Hematopoietic multipotent progenitor cell treated with erythropoietin and hydrocortisone succinate and interleukin-3 and kit ligand, for 8 days (in vitro differentiated cells): ENCODE measurements around the gene SH2D4B.

Experiments
- DNase-seq: peaks from one replicate; pipeline ENCODE4 v3.0.0-alpha.2; 2015

SH2D4B gene

DNA sequence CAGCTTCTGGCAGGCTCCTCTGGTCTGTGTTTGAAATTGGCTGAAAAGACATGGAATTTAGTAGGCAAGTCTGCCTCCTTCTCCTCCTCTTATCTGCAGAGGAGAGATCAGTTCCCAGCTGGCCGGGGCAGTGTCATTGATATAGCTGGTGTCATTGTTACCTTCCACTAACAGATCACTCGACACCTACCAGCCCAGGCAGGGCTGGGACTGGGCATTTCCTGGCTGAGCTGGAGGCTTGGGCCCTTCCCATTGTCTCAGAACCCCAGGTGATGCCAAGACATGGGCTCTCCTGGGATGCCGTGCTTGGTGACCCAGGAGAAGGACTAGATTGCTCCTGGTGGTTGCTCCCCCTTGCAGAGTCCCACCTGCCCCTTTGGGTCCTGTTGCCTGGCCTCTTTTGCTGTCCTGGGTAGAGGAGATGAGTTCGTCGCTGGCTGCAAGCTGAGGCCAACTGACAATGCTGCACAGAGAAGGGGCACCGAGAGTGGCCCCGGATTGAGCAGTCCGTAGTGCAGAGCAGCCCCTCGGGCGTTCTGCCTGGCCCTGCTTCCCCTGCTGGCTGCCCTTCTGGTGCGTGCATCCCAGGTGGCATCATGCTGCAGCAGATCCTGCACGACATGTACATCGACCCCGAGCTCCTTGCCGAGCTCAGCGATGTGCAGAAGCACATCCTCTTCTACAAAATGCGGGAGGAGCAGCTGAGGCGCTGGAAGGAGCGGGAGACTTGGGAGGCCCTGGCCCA, at the start of gene SH2D4B:
SH2D4B (plus strand) TSS at position 167 of the 745 bp plus-strand sequence; CDS start at position 597, 430 bp downstream.
- no peak for DNase-seq

DNA sequence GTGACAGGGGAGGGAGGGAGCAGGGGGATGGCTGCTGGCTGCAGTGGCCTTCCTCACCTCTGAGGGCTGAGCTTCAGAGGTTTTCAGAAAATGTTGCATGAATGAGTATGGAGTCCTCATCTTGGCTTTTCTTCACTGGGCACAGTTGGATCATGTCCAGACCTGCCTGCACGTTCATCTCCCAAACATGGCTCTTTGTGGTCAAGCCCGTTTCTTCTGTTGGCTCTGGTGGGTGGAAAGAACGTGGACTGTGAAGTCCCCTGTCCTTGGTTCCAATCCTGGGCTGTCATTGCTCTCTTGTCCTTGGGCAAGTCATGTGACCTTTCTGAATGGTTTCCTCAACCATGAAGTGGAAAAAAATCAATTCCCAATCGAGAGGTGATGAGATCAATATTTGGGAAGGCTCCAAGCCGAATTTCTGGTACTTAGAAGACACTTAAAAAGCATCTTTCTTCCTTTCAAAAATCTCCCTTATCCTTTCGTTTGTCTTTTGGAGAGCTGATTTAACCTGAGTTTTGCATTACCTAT, 49.1 kb upstream of the SH2D4B start:
- peak; percentile 72 for DNase-seq

DNA sequence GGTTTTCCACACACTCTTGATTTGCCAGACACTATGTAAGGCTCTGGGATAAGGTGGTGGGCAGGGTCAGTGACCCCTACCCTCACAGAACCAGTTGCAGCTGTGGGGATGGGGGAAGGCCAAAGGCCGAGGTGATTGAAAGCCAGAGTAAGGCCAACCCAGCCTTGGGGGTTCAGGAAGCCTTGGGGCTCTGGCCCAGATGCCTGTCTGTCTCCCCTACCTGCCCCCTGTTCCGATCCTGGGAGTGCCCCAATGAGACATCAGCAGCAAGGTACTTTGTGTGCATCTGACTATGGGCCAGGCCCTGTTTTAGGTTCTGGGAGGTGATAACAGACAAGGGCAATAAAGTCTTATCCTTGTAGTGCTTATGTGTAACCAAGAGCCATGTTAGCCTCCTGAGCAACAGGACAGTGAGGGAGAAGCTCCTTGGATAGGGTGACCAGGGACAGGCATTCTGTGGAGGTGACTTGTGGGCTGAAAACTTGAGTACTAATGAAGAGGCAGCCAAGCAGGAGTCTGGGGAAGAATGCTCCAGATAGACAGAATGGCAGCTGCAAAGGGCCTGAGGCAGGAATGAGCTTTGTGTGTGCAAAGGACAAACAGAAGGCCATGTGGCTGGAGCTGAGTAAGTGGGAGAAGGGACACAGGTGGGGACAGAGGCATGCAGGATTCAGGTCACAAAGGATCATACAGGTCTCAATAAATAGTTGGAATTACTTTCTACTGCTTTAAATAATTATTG, 48.2 kb upstream of the SH2D4B start:
- no peak for DNase-seq

DNA sequence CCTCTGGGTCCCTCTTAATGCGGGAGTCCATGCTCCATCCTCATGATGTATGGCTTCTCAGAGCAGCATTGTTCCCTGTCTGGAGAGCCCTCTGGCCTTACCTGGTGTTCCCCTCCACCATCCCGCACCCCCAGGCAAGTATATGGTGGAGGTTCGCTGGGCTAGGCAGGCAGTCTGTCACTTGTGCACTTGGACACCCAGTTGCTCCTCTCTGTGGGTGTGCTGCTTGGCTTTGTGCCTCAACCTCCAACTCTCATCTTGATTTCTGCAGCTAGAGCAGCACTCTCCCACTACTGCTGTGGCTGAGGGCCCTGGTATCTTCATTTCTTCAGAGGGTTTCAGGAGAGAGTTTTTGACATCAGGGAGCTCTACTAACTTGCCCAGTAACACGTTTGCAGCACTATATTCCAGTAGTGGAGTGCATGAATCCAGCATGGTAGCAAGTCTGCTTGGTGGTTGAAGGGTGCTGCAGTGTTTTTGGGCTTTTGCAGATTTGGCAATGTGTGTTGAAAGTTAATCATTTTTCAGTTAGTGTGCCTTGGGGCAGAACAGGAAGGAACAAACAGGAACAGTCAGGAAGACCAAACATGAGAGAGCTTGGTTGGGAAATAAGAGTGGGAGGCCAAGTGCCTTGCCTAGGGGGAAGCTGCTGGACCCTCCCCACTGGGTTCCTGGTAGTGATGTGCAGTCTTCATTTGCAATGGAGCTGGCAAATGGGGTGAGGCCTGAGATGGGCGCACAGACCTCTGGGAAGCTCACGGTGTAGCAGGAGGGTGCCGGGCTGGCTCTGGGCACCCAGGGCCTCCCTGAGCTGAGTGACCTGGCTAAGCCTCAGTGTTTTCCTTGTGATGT, 46.2 kb upstream of the SH2D4B start:
- DNase-seq: peak; percentile 34

DNA sequence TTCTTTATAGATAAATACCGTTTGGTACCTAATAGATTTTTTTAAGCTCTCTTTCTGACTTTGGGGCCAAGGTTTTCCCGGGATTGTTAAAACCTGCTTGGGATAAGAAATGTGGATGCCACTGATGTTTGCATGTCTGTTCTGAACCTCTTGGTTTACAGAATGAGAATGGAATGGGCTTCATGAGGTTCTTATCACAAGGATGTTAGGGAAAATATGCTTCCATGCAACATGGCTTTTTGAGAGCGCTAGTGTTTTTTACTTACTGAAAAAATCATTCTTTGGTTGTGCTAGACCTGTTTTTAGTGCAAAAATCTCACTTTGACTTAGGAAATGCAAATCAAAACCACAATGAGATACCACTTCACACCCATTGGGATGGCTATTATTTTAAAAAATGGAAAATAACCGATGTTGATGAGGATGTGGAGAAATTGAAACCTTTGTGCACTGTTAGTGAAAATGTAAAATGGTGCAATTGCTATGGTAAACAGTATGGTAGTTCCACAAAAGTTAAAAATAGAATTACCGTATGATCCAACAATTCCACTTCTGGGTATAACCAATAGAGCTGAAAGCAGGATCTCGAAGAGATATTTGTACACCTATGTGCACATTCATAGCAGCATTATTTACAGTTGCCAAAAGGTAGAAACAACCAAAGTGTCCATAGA, 44.7 kb upstream of the SH2D4B start:
- no peak for DNase-seq

DNA sequence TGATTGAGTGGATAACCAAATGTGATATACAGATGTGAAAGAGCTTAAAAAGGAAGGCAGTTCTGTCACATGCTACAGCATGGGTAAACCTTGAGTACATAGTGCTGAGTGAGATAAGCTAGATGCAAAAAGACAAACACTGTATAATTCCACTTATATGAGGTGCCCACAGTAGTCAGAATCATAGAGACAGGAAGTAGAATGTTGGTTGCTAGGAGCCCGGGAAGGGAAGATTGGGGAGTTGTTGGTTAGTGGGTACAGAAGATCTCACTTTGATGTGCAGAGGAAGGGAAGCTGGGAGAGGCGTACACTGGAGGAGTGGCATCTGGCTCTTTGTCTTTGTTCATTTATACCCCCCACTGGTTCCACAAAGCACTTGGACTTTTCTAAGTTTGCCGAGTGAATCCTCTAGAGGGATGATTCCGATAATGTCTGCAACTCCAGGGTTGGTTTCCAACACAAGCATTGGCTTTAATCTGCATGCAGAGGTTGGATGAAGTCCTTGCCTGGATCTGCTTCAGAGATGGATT, 44.1 kb upstream of the SH2D4B start:
- DNase-seq: peak; percentile 72

DNA sequence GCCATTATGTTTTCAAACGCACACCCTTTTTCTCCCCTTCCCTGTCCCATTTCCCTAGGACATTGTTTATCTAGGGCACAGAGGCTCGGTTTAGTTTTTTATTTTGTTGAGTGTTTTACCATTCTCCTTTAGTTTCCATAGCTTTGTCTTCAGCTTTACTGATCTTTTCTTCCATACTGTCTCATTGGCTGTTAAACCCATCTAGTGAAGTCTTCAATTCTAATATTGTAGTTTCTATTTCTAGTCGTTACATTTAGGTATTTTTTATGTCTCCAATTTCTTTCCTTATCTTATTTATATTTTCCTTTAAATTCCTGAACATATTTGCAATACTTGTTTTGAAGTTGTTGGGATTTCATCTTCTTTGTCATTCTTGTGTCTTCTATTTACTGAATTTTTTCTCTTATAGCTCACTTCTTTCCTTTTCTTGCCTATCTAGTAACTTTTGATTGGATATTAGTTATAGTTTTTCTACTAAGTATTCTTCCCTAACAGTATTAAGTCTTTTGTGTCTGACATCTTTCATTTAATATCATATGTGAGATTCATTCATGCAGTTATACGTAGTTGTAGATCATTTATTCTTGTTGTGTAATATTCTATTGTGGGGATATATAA, 41.0 kb upstream of the SH2D4B start:
- DNase-seq: no peak

DNA sequence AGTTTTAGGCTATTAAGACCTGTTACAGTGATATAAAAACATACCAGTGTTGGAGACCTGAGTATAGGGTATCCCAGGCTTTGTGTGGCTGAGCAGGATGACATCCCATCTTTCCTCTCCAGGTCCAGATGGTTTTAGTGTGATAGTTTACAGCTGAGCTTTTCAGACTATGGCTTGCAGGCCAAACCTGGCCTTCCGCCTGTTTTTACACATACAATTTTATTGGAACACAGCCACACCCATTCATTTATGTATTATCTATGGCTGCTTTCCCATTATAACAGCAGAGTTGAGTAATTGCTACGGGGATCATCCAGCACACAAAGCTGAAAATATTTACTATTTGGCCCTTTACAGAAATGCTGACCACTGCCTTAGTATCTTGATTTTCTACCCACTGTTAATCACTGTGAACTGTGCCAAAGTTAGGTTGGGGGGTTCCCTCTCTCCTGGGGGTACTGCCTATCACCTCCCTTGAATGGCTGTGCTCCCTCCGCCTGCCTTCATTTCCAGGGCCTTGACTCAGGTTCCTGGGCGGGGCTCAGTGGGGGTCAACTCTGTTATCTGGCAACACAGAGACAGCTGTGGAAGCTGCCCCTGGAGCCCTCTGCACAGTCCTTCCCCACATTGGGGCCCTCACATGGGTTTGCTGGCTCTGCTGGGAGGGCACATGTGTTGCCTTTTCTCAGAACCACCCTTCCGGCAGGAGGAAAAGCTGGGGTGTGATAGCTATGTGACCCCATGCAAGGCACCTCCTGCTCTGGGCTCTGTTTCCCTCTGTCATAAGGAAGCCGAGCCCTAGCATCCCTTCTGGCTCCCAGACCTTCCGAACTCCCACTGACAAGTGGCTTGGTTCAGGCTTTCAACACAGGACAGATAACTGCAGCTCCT, 40.3 kb upstream of the SH2D4B start:
- peak; percentile 99 for DNase-seq

DNA sequence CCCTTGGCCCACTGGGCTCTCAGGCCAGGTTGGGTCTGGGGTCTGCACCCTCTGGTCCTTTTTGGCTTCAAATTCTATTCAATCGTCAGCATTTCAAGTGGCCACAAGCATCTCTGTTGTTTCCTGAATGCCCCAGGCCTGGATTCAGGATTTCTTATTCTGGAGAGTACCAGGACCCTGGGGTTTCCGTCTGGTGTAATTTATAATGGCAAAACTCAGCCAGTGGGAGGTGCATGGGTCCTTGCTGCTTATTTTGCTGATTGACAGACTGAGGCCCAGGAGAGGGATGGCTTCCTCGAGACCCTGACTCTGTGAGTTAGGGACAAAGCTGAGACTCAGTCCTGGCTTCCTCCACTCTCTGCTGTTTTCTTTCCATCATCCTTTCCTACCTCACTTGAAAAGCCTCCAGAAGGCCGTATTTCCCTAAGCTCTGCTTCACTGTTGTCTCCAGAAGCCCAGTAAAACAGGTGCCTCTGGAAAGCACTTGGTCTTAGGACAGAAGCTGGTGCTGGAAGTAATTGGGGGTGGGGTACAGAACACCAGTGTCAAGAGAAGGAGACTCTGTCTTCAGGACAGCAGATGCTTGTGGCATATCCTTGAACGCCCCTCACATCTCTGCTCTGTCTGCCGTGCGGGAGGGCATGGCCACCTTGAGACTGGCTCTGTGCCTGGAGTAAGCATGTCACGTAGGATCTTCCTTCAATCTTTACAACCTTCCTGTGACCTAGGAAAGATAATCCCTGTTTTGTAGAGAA, 39.4 kb upstream of the SH2D4B start:
- no peak for DNase-seq

DNA sequence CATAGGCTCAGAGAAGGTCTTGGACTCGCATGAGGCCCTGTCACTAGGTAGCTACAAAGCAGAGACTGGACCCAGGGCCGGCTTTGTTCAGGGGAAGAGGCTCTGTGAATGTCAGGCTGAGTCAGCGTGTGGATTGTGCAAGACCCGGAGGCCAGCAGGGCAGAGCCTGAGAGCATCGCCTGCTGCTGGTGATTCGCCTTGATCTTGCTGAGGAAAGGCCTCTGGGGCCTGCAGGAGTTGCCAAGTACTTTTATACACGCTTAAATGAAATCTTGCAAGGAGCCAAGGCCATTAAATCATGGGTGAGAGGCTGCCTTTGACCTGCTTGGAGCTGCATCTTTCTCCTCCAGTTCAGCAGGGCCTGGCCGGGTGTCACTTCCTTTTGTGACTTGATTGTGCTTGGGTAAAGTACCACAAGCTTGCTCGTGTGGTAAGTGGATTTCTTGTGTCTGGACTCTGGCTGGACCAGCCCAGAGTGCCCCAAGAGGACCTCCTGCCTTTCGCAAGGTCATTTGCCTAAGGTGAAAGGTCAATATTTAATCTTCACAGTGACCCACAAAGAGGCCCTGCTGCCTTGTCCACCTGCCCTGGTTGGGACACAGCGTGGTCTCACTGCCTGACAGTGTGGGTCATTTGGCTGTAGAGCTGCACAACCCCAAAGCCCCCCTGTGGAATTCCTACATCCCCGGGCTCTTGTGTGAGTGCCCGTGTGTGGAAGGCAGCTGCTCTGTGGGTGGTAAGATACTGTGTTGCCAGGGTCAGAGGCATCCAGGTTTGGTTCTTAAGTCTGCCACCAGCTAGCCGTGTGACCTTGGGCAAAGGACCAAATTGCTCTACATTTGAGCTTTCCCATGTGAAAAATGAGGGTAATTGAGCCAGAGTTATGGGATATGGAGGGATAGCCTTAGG, 38.6 kb upstream of the SH2D4B start:
- DNase-seq: peak; percentile 82

DNA sequence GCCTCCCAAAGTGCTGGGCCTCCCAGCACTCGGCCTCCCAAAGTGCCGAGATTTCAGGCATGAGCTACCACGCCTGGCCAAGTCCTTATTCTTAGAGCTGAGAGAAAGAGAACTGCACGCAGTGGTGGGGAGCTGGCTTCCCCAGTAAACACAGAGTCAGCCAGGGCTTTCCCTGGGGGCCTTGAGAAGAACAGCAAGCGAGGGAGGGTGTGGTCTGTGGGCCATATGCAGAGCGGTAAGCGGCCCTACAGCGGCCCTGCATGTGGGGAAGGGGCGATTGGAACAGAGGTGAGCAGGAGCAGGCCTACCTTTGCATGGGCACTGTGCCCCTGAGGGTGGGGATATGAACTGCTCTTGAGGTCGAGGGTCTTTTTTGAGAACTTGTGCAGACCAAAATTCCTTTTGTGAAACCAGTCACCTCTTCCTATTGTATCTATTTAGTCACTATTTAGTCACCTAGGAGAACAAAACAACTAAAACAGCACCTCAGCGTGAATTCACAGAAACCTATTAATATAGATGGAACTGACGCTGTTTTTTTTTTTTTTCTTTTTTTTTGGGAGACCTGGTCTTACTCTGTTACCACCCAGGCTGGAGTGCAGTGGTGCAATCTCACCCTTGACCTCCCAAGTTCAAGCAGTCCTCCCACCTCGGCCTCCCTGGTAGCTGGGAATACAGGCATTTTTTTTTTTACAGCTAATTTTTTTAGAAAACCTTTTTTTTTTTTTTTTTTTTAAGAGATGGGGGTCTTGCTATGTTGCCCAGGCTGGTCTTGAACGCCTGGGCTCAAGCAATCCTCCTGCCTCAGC, 36.9 kb upstream of the SH2D4B start:
- peak; percentile 30 for DNase-seq

DNA sequence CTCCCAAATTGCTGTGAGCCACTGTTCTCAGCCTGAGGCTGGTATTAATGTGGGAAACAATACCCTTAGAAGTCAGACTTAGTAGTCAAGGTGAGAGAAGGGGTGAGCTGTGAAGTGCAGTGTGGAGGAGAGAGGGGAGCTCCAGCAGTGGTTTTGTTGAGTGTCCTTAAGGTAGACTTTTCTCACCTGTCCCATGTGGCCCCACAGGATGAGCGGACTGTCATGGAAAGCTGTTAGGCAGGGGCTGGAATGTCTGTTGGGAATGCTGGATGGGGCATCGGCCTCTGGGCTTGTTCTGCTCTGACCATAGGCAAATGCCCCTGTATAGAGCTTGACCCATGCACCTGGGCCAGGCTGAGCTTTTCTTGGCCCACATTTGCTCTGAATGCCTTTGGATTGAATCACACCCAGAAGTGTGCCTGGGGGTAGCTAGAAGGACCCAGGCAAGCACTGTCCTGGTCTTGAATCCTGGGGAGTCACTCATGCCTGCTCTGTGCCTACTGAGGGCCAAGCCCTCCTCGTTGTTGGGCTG, 36.3 kb upstream of the SH2D4B start:
- no peak for DNase-seq

DNA sequence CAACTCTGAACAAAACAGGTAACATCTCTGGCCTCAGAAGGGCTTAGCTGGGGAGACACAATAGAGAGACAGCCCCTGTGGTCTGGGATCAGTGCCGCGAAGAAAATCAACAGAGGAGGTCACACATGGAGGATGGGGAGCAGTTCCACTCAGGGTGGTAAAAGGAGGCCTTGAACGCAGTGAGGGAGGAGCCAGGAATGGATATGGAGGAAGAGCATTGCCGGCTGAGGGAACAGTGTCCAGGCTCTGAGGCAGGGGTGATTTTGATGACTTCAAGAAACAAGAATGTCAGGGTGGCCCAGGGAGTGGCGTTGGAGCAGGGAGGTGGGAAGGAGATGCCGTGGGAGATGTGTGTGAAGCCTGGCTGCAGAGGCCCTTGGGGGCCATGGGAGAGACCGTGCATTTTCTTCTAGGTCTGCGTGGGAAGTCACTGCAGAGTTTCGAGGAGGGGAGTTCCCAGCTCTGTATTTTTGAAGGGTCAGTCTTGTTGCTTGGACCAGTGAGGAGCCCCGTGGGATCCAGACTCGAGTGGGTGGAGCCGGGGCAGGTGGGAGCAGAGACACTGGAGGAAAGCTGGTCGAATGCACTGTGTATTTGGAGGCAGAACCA, 35.7 kb upstream of the SH2D4B start:
- DNase-seq: no peak

DNA sequence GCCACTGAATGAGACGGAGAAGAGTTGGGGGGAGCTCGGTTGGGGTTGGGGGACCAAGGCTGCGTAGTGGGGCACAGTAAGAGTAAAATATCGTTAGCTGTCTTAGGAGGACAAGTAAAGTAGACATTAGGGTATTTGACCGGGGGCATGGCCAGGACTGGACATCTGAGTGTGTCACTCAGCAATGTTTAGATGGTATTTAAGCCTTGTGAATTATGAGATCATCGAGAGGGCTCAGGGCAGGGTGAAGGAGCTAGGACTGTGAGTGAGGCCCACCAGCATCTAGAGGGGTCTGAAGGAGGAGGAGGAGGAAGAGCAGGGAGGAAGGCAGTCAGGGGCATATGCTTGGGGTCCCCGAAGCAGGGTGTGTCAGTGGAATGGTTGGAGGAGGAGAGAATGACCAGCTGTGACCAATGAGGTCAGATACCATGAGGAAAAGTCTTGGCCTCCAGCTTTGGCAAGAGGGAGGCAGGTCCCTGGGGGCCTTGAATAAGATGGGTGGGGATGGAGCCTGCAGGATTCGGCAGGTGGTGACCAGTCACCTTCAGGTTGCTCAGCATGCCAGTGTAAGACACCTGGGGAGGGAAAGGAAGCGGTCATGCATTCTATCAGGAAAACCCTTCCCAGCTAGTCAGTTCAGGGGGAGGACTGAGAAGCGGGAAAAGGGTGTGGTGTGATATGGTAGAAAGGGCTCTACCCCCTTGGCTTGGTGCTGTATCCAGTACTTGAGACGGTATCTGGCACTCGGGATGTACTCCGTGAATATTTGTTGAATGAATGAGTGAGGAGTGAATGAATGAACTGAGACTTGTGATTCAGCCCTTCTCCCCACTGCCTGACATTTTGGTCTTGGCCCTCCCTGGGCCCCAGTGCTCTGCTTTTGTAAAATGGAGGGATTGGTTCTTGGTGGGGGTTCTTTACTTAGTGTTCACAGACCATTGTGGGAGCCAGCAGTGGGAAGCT, 34.8 kb upstream of the SH2D4B start:
- no peak for DNase-seq

DNA sequence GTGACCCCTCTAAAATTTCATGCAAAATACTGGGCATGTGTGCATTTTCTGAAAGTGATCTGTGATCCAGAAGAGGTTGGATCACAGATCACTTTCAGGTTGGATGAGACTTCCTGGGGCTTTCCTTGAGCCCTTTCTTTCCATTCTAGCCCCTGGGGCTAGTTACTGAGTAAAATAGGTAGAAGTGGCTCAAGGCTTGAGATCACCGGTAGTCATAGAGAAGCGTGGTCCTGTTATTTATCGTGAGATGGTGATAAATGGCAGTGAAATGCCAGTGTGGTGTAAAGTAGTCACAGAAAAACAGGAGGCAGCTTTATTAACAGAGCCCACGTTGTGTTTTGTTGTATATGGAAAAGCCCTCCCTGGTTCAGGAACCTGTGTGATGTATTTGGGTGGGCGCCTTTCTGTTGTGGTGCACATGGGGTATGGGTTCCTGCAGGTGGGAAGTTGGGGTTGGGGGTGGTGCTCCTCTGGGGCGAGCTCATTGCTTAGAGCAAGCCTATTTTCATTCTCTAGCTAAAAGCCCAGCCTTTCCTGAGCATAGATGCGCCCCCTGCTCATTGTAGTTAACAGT, 34.0 kb upstream of the SH2D4B start:
- no peak for DNase-seq
